ENCODE data around the gene TANK. TPM values are rescaled to one million over a fixed set of nuclear protein-coding genes. Genes with fewer than 3 reads are reported as not detected.
A peak's percentile ranks its signal among the peaks of the same experiment; 100 is the strongest.
"Not testable (repeated sequence)": the region's sequence is repeated elsewhere in the genome, so short reads cannot be mapped to it uniquely, and the experiment has no call there.

Gene TANK
- total RNA-seq, 4 donors from 2014 or later, result 76.9 to 115 (median 98.1) TPM

GRCh38 chr2:161273038-161273760 lies 113.0 kb downstream of the TANK start:
- Histone ChIP-seq H3K9me3 (no peaks in the 10 kb centered on the region), H3K4me1 (peaks cover 0 to 7% of the 10 kb centered on the region in 2 donors), H3K27ac (no peak overlapping the region), H3K4me3 (replicated peaks in 1 of 3) (no peak overlapping the region), H3K27me3 (no peaks in the 10 kb centered on the region), H3K36me3 (no peaks in the 10 kb centered on the region)
- 45 to 48% methylated on average over 5 of the region's 5 CpGs for WGBS, 2 donors
- DNase-seq, result no peak
- intact Hi-C loops (cut with DNase I), result no loop called here
- peak; percentile 39 to 79 (median 66) for TF ChIP-seq CTCF (IDR thresholded peaks at IDR 0.05)
- no peak for TF ChIP-seq POLR2A (IDR thresholded peaks at IDR 0.05)

DNA sequence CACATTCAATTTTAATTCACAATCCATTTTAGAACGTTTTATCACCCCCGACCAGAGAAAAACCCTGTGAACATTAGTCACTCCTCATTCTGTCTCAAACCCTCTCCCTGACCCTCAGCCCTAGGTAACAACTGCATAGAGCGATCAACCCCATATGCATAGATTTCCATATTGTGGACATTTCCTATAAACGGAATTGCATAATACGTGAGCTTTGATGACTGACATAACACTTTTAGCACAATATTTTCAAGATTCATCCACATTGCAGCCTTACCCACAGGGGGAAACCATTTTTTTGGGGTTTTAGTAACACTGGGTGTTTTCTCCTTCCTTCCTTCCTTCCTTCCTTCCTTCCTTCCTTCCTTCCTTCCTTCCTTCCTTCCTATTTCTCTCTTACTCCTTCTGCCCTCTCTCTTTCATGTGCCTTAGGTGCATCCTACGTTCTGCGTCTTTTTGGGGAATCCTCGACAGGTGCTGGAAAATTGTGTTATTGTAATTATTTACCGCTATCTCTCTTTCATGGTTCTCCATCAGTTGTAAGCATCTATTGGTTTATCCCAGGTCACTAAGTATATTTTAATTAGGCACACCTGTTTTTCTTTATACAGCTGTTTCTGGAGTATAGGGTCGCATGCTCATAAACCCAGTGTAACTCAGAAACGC lies 118.5 kb downstream of the TANK start:
- H3K27me3 ChIP-seq; H3K4me1 ChIP-seq; H3K36me3 ChIP-seq; H3K27ac ChIP-seq; H3K4me3 ChIP-seq (replicated peaks in 1 of 3); DNase-seq; H3K9me3 ChIP-seq; intact Hi-C loops (cut with DNase I): not testable (repeated sequence)
- WGBS, 2 donors, result 66 to 71% methylated on average over 11 of the region's 11 CpGs

DNA sequence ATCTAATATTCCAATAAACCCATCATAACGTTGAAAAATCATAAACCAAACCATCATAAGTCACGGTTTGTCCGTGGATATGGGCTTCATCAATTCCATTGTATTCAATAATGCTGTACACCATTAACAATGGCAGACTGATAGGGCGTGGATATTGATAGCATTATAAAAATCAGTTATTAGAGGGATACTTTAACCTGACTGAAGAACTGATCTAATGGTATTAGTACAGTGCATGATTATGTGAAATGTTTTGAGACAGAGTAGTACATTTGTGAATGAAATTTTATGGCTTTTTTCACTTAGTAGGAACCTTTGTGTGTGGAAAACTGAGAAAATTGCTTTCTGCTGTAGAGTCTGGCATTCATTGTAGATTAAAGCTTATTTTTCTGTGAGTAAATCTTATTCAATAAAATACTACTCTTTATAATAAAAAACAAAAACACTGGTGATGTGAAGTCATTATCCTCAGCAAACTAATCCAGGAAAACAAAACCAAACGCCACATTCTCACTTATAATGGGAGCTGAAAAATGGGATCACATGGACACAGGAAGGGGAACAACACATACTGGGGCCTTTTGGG lies 119.1 kb downstream of the TANK start:
- H3K4me3 ChIP-seq (replicated peaks in 1 of 3); H3K27me3 ChIP-seq; intact Hi-C loops (cut with DNase I); H3K36me3 ChIP-seq; H3K4me1 ChIP-seq; DNase-seq; H3K27ac ChIP-seq; H3K9me3 ChIP-seq: not testable (repeated sequence)
- WGBS, 2 donors, result 72 to 80% methylated on average over 5 of the region's 5 CpGs

- intact Hi-C loops (cut with DNase I); H3K36me3 ChIP-seq; H3K9me3 ChIP-seq; H3K27me3 ChIP-seq; H3K27ac ChIP-seq; H3K4me3 ChIP-seq (replicated peaks in 1 of 3); H3K4me1 ChIP-seq: not testable (repeated sequence)
- DNase-seq, result peak in 1 of 2 donors; percentile 42
- WGBS, 2 donors, result 83 to 84% methylated on average over 18 of the region's 18 CpGs
These were observed 120.7 kb downstream of the TANK start for GRCh38 chr2:161280906-161281323.

GRCh38 chr2:161281615-161282310 lies 121.5 kb downstream of the TANK start:
- H3K4me1 ChIP-seq; H3K4me3 ChIP-seq (replicated peaks in 1 of 3); intact Hi-C loops (cut with DNase I); DNase-seq; H3K9me3 ChIP-seq; H3K27ac ChIP-seq; H3K27me3 ChIP-seq; H3K36me3 ChIP-seq: not testable (repeated sequence)
- WGBS, 2 donors, result 93% methylated on average over 11 of the region's 11 CpGs

GRCh38 chr2:161282311-161282644 lies 122.0 kb downstream of the TANK start:
- H3K4me3 ChIP-seq (replicated peaks in 1 of 3); H3K9me3 ChIP-seq; H3K36me3 ChIP-seq; DNase-seq; H3K27me3 ChIP-seq; intact Hi-C loops (cut with DNase I); H3K27ac ChIP-seq; H3K4me1 ChIP-seq: not testable (repeated sequence)
- 88 to 93% methylated on average over 9 of the region's 9 CpGs for WGBS, 2 donors

GRCh38 chr2:161283926-161284325 lies 123.7 kb downstream of the TANK start:
- intact Hi-C loops (cut with DNase I), result no loop called here
- DNase-seq, result no peak
- no peaks in the 10 kb centered on the region for H3K27me3 ChIP-seq
- H3K27ac ChIP-seq, result no peak overlapping the region
- no peaks in the 10 kb centered on the region for H3K4me1 ChIP-seq
- TF ChIP-seq POLR2A (IDR thresholded peaks at IDR 0.05) (no peak), CTCF (IDR thresholded peaks at IDR 0.05) (no peak)
- no peak overlapping the region for H3K4me3 ChIP-seq (replicated peaks in 1 of 3)
- WGBS, 2 donors, result 59 to 72% methylated on average over 1 of the region's 1 CpG
- no peaks in the 10 kb centered on the region for H3K9me3 ChIP-seq
- H3K36me3 ChIP-seq, result no peaks in the 10 kb centered on the region

Other genes starting within 250 kb of the TANK start
- 10 to 100 TPM; 33.2 to 63.0 (median 57.1) TPM for gene PSMD14, start 148.0 kb downstream of the TANK start, total RNA-seq